ENCODE measurements around the gene PRXL2B.

GRCh38 chr1:2587860-2588571 lies 1.4 kb downstream of the PRXL2B start:
- no peak for TF ChIP-seq POLR2A (IDR thresholded peaks at IDR 0.05)
- TF ChIP-seq CTCF (IDR thresholded peaks at IDR 0.05): no peak
